Measurements from ENCODE around the gene ARID4A.
"Not testable (repeated sequence)": the region's sequence is repeated elsewhere in the genome, so short reads cannot be mapped to it uniquely, and the experiment has no call there.

The ARID4A gene

DNA sequence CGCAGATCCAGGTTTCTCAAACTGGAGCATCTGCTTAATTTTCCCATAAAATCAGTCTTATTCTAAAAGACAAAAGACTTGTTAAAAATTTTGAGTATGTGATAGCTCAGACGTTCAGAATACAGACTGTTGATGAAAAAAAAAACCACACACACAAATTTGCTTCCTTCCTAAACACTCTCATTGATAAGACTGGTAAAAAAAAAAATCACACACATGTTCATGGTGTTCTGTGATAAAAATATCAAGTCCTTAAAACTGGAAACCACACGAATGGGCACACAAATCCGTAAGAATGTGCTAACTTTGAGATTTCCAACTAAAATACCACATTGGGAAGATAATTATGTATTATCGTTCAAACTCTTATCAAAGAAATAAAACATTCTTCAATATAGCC, 6.7 kb upstream of the ARID4A start:
- DNase-seq (ENCODE audit: low spot score): no peak

- no peak for DNase-seq (ENCODE audit: low spot score)
These were observed 6.2 kb upstream of the ARID4A start for GRCh38 chr14:58292187-58292586.

- DNase-seq (ENCODE audit: low spot score): no peak
These were observed 4.2 kb upstream of the ARID4A start for GRCh38 chr14:58294201-58294600.

DNA sequence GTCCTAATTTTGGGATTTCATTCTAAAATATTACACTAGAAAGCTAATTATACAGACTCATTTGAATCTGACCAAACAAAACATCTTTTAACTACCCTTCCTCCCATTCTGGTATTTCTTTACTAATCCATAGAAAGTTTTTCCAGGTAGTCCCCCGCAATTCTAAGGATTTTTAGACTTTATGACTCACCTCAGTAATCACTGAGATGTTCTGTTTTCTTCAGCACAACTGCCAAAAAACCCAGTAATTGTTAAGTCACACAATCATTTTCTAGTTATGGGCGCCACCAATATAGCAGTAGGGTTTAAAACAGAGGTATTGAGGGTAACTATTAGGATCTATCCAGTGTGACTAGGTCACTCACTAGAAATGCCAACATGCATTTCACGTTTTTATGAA, 1.6 kb upstream of the ARID4A start:
- DNase-seq (ENCODE audit: low spot score): no peak

DNA sequence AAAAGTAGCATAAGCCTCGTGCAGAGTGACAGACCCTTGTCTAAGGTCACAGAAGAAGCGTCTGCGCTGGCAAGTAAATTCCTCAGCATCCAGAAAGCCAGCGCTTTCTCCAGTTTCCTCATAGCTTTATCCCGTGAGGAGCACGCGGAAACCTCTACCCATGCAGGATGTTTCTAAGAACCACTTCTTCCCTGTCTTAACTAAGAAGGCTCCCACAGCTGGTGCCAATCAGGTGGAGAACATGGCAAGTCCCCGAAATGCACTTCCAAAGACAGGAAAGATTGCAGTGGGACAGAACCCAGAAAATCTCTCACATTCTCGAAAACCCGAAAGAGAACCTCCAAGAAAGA, 968 bp upstream of the ARID4A start:
- no peak for DNase-seq (ENCODE audit: low spot score)

- DNase-seq (ENCODE audit: low spot score): peak; percentile 94
These were observed 436 bp upstream of the ARID4A start for GRCh38 chr14:58297762-58298476.

GRCh38 chr14:58299401-58300330, 1.3 kb downstream of the ARID4A start:
- DNase-seq (ENCODE audit: low spot score): peak; percentile 15

- DNase-seq (ENCODE audit: low spot score): no peak
These were observed 3.1 kb downstream of the ARID4A start for GRCh38 chr14:58301416-58301815.

DNA sequence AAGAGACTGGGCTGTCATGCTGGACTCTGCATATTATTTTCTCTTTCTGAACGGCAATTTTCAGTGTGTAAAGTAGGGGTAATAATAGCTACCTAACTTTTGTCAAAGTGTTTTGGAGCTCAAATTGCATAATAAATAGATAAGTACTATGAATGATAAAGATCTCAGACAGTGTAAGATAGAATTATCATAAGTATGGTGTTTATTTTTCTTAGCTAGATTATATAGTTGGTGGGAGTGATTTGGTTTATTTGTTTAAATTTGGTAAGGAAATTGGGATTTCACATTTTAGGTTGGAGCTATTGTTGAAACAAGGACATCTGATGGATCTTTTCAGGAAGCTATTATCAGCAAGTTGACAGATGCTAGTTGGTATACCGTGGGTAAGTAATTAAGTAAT, 7.4 kb downstream of the ARID4A start:
- no peak for DNase-seq (ENCODE audit: low spot score)

DNA sequence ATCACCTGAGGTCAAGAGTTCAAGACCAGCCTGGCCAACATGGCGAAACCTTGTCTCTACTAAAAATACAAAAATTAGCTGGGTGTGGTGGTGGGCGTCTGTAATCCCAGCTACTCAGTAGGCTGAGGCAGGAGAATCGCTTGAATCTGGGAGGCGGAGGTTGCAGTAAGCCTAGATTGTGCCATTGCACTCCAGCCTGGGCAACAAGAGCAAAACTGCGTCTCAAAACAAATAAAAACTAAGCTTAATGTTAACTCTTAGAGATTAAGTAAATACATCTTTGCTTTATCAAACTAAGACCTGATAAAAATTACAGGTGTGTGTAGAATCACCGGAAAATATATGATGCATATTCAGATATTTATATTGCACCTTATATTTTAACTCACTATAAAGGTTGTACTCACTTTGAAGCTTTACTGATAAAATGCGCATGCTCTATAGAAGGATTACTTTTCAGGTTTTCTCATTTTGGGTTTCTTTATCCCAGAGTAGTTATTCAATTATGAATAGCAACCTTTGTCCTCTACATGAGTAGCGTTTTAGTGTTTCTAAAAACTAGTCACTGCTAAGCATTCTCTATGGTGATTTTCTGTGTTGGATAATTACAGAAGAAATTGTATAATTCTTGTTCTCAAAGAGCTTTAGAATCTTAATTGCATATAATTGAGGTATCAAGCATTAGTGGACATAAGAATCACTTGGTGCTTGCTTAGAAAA, 9.4 kb downstream of the ARID4A start:
- DNase-seq (ENCODE audit: low spot score): no peak

- no peak for DNase-seq (ENCODE audit: low spot score)
These were observed 10.7 kb downstream of the ARID4A start for GRCh38 chr14:58309086-58309485.

DNA sequence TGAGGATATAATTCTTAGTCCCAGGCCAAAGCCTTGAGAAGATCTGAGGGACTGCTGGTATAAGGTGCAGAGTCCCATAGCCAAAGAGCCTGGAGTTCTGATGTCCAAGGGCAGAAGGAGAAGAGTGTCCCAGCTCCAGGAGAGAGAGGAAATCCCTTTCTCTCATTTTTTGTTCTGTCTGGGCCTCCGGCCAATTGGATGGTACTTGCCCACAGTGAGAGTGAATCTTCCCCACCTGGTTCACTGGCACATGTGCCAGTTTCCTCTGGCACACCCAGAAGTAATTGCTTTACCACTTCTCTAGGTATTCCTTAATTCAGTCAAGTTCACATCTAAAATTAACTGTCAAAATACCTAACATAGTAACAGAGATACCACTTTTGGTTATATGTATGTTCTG, 15.3 kb downstream of the ARID4A start:
- no peak for DNase-seq (ENCODE audit: low spot score)

- DNase-seq (ENCODE audit: low spot score): no peak
These were observed 17.3 kb downstream of the ARID4A start for GRCh38 chr14:58315606-58316005.

- DNase-seq (ENCODE audit: low spot score): no peak
These were observed 28.7 kb downstream of the ARID4A start for GRCh38 chr14:58327019-58327418.

GRCh38 chr14:58331111-58331510, 32.8 kb downstream of the ARID4A start:
- peak; percentile 68 for DNase-seq (ENCODE audit: low spot score)

DNA sequence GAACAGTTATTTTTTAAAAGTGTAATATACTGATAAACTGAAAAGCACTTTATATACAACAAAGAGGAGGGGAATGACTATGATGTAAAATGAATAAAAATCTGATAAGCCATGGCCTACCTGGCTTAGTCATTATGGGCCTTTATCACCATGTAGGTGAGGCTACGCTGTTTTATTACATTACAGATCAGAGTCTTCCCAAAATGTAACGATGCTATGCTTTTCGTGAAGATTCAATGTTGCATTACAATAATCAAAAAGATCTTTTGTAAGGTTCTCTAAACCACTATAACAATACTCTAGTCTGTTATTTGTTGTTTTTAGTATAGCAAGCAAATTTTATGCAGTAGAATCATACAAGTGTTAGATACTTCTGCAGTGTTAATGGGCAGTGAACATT, 34.2 kb downstream of the ARID4A start:
- DNase-seq (ENCODE audit: low spot score): no peak

- DNase-seq (ENCODE audit: low spot score): not testable (repeated sequence)
These were observed 41.3 kb downstream of the ARID4A start for GRCh38 chr14:58339666-58340065.

GRCh38 chr14:58341152-58341748, 42.9 kb downstream of the ARID4A start:
- DNase-seq (ENCODE audit: low spot score): no peak

DNA sequence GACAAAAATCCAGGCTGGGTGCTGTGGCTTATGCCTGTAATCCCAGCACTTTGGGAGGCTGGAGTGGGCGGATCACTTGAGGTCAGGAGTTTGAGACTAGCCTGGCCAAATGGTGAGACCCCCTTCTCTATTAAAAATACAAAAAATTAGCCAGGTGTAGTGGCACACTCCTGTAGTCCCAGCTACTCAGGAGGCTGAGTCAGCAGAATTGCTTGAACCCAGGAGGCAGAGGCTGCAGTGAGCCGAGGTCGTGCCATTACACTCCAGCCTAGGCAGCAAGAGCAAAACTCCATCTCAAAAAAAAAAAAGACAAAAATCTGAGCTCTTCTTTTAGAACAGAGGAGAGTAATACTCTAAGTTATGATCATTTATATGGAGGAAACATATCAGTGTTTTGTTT, 45.2 kb downstream of the ARID4A start:
- not testable (repeated sequence) for DNase-seq (ENCODE audit: low spot score)

GRCh38 chr14:58353516-58354299, 55.4 kb downstream of the ARID4A start:
- DNase-seq (ENCODE audit: low spot score): no peak

- no peak for DNase-seq (ENCODE audit: low spot score)
These were observed 56.5 kb downstream of the ARID4A start for GRCh38 chr14:58354808-58355207.

DNA sequence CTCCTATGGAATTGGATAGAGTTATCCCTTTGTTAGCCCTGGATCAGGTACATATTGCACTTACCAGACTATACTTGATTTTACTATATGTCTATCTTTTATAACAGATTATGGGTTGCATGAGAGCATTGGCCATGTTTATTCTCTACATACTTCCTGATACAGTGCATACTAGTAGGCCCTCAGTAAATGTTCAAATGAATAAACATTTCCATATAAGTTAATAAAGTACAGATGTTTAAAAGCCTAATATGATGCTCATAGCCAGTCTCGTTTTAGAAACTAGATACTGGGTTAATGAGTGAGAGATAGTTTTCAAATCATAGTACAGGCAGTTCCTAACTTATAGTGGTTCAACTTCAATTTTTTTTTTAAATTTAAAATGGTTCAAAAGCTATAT, 57.9 kb downstream of the ARID4A start:
- no peak for DNase-seq (ENCODE audit: low spot score)

Measured in iPS-NIHi11 (cell line).